H1 (cell line): Measurements from ENCODE around the gene FHIT. TPM values are rescaled to one million over a fixed set of nuclear protein-coding genes. Genes with fewer than 3 reads are reported as not detected.

Experiments used
- CTCF ChIA-PET: fragments of 300-600 bp; sonication (Branson Sonifier 250); formaldehyde crosslinking; loops from one replicate; lab custom pipeline; 2021; ENCODE audit not compliant: partially characterized antibody; lab: Charles Lee
- POLR2A ChIA-PET: fragments of 300-600 bp; sonication (Branson Sonifier 250); formaldehyde crosslinking; loops from one replicate; lab custom pipeline; 2021; ENCODE audit warnings: inconsistent platforms; ENCODE audit not compliant: partially characterized antibody; lab: Charles Lee
- DNase-seq, 2 experiments: peaks; one replicate each; pipeline versions ENCODE4 v3.0.0 to v3.0.0-alpha.2; 2010 to 2022; ENCODE audit warnings: low spot score in 2 of 2, low read depth in 1 of 2, mixed read lengths in 1 of 2
- FAIRE-seq: peaks from 2 replicates; lab custom pipeline; 2011; peaks lifted over from hg19 to GRCh38; lab: Jason Lieb, UNC
- H2AFZ ChIP-seq: 2 replicates; pipeline ENCODE4 v1.8.1; 2012; ENCODE audit warnings: low read length, inconsistent platforms
- H2AK5ac ChIP-seq: 2 replicates; pipeline ENCODE4 v1.6.1; 2013; ENCODE audit warnings: low read depth, low read length
- H2BK120ac ChIP-seq: replicated peaks from 2 replicates; pipeline ENCODE3; 2013; ENCODE audit warnings: low read depth, low read length, inconsistent platforms
- H2BK12ac ChIP-seq: 2 replicates; pipeline ENCODE4 v1.6.1; 2013; ENCODE audit warnings: low read depth, low read length
- H2BK15ac ChIP-seq: 2 replicates; pipeline ENCODE4 v1.6.1; 2013; ENCODE audit warnings: low read length
- H2BK20ac ChIP-seq: 2 replicates; pipeline ENCODE4 v1.6.1; 2013; ENCODE audit warnings: low read length
- H2BK5ac ChIP-seq: 2 replicates; pipeline ENCODE4 v1.6.1; 2013; ENCODE audit warnings: low read depth, low read length
- H3K14ac ChIP-seq: 2 replicates; pipeline ENCODE4 v1.6.1; 2013; ENCODE audit warnings: inconsistent platforms; ENCODE audit not compliant: insufficient read length
- H3K18ac ChIP-seq: 2 replicates; pipeline ENCODE4 v1.6.1; 2013; ENCODE audit warnings: low read length; ENCODE audit errors: extremely low read depth
- H3K23ac ChIP-seq: 2 replicates; pipeline ENCODE4 v1.6.1; 2013; ENCODE audit warnings: inconsistent platforms; ENCODE audit not compliant: insufficient read length
- H3K23me2 ChIP-seq: 2 replicates; pipeline ENCODE4 v1.6.1; 2013; ENCODE audit warnings: low read depth, low read length
- H3K27ac ChIP-seq: 2 replicates; pipeline ENCODE4 v1.6.1; 2011; ENCODE audit warnings: low read depth, low read length, inconsistent platforms
- H3K27me3 ChIP-seq, 4 experiments: replicated peaks in 1 of 4; 1 replicate in 1 of 4; 2 replicates in 3 of 4; pipeline versions ENCODE4 v1.6.1 to v1.8.1; 2011 to 2013; ENCODE audit warnings: low read length in 3 of 4, mild to moderate bottlenecking in 3 of 4, inconsistent platforms in 2 of 4, mixed read lengths in 2 of 4, moderate library complexity in 1 of 4; ENCODE audit not compliant: control insufficient read depth in 3 of 4, insufficient read depth in 3 of 4; ENCODE audit errors: extremely low read depth in 1 of 4
- H3K36me3 ChIP-seq, 4 experiments: 2 replicates each; pipeline versions ENCODE4 v1.6.1 to v1.8.1; 2011 to 2013; ENCODE audit warnings: mild to moderate bottlenecking in 4 of 4, low read length in 3 of 4, moderate library complexity in 2 of 4, control low read depth in 1 of 4, inconsistent platforms in 1 of 4; ENCODE audit not compliant: insufficient read depth in 4 of 4, control insufficient read depth in 2 of 4
- H3K4ac ChIP-seq: replicated peaks from 2 replicates; pipeline ENCODE3; 2013; ENCODE audit warnings: low read length, low read depth, mixed read lengths, inconsistent platforms; ENCODE audit not compliant: insufficient read length
- H3K4me1 ChIP-seq, 4 experiments: replicated peaks in 1 of 4; 1 replicate in 1 of 4; 2 replicates in 3 of 4; pipeline versions ENCODE4 v1.6.1 to v1.8.1; 2011 to 2013; ENCODE audit warnings: low read length in 3 of 4, inconsistent platforms in 2 of 4, mixed read lengths in 1 of 4; ENCODE audit not compliant: insufficient read depth in 4 of 4, control insufficient read depth in 3 of 4
- H3K4me2 ChIP-seq, 2 experiments: 2 replicates each; pipeline versions ENCODE4 v1.6.1 to v1.8.1; 2011 to 2013; ENCODE audit warnings: low read depth in 2 of 2, low read length in 2 of 2, control low read depth in 1 of 2, inconsistent platforms in 1 of 2, mild to moderate bottlenecking in 1 of 2; ENCODE audit not compliant: insufficient read depth in 1 of 2
- H3K4me3 ChIP-seq, 4 experiments: fragments of 200-600, 300-600 bp in 1 of 4; sonication (generic), shearing (Covaris generic), sonication (Bioruptor Twin) in 1 of 4; 2 replicates each; pipeline versions ENCODE4 v1.5.1 to v1.8.1; 2011 to 2016; ENCODE audit warnings: low read length in 4 of 4, low read depth in 3 of 4, control low read depth in 2 of 4, inconsistent platforms in 2 of 4, mild to moderate bottlenecking in 2 of 4, mixed read lengths in 1 of 4, moderate library complexity in 1 of 4; ENCODE audit not compliant: insufficient read depth in 2 of 4; ENCODE audit errors: extremely low read depth in 1 of 4
- H3K56ac ChIP-seq: replicated peaks from 2 replicates; pipeline ENCODE3; 2013; ENCODE audit warnings: low read depth, mild to moderate bottlenecking, mixed read lengths, low read length, inconsistent platforms; ENCODE audit not compliant: insufficient read length
- H3K79me1 ChIP-seq: 2 replicates; pipeline ENCODE4 v1.6.1; 2013; ENCODE audit warnings: low read depth, low read length, control low read depth
- H3K79me2 ChIP-seq, 2 experiments: 2 replicates each; pipeline versions ENCODE4 v1.6.1 to v1.8.1; 2012 to 2013; ENCODE audit warnings: low read length in 2 of 2, mild to moderate bottlenecking in 2 of 2, inconsistent platforms in 1 of 2; ENCODE audit not compliant: insufficient read depth in 2 of 2, control insufficient read depth in 1 of 2
- H3K9ac ChIP-seq, 4 experiments: replicated peaks in 1 of 4; 1 replicate in 1 of 4; 2 replicates in 3 of 4; pipeline versions ENCODE4 v1.6.1 to v1.8.1; 2011 to 2013; ENCODE audit warnings: low read depth in 3 of 4, low read length in 3 of 4, control low read depth in 2 of 4, mild to moderate bottlenecking in 2 of 4, moderate library complexity in 2 of 4, inconsistent platforms in 1 of 4; ENCODE audit errors: extremely low read depth in 1 of 4
- H3K9me3 ChIP-seq, 2 experiments: 2 replicates each; pipeline versions ENCODE4 v1.6.1 to v1.8.1; 2012 to 2013; ENCODE audit warnings: mild to moderate bottlenecking in 2 of 2, moderate library complexity in 2 of 2, control low read depth in 1 of 2, inconsistent platforms in 1 of 2, low read depth in 1 of 2, low read length in 1 of 2, mixed read lengths in 1 of 2; ENCODE audit not compliant: insufficient read depth in 2 of 2
- H4K20me1 ChIP-seq, 2 experiments: replicated peaks in 1 of 2; 2 replicates each; pipeline versions ENCODE3 to v1.8.1; 2011 to 2013; ENCODE audit warnings: inconsistent platforms in 2 of 2, low read length in 2 of 2, mild to moderate bottlenecking in 1 of 2; ENCODE audit not compliant: insufficient read depth in 2 of 2, control insufficient read depth in 1 of 2
- H4K5ac ChIP-seq: 2 replicates; pipeline ENCODE4 v1.6.1; 2013; ENCODE audit warnings: low read length, low read depth, mixed read lengths, inconsistent platforms; ENCODE audit not compliant: insufficient read length
- H4K8ac ChIP-seq: 2 replicates; pipeline ENCODE4 v1.8.0; 2013; ENCODE audit warnings: mild to moderate bottlenecking, moderate library complexity, low read length, inconsistent platforms; ENCODE audit not compliant: insufficient read depth; ENCODE audit errors: extremely low read depth
- H4K91ac ChIP-seq: replicated peaks from 2 replicates; pipeline ENCODE3; 2013; ENCODE audit warnings: low read length, mixed read lengths, inconsistent platforms; ENCODE audit not compliant: insufficient read length
- BRCA1 ChIP-seq: IDR thresholded peaks from 2 replicates; pipeline ENCODE4 v1.6.1; 2012; ENCODE audit warnings: low read depth, low read length, improper control_type of control experiment
- CTBP2 ChIP-seq: IDR thresholded peaks from 2 replicates; pipeline ENCODE4 v1.7.0; 2011; ENCODE audit warnings: borderline replicate concordance, mild to moderate bottlenecking, moderate library complexity, mixed read lengths, low read length; ENCODE audit not compliant: insufficient read depth, insufficient read length
- EP300 ChIP-seq, 2 experiments: IDR thresholded peaks; 1 replicate in 1 of 2; 2 replicates in 1 of 2; pipeline ENCODE4 v1.6.1; 2011 to 2012; ENCODE audit warnings: low read depth in 2 of 2, low read length in 2 of 2, mild to moderate bottlenecking in 2 of 2, borderline replicate concordance in 1 of 2, inconsistent platforms in 1 of 2, moderate library complexity in 1 of 2
- KDM1A ChIP-seq: fragments of 200-600, 300-600 bp; sonication (generic); IDR thresholded peaks from 2 replicates; pipeline ENCODE4 v1.7.1; 2016; ENCODE audit warnings: mild to moderate bottlenecking, low read length, borderline replicate concordance
- SAP30 ChIP-seq: fragments of 300-600 bp; sonication (generic); IDR thresholded peaks from 2 replicates; pipeline ENCODE4 v1.7.1; 2012; ENCODE audit warnings: low read length, moderate library complexity, mild to moderate bottlenecking, inconsistent platforms; ENCODE audit not compliant: insufficient read depth, insufficient replicate concordance
- SIX5 ChIP-seq: IDR thresholded peaks from 2 replicates; pipeline ENCODE4 v1.6.1; 2011; ENCODE audit warnings: mild to moderate bottlenecking, low read depth, low read length
- WGBS, 2 experiments: shearing (Covaris generic) in 1 of 2; methylation state at CpG; one replicate each; pipeline versions ENCODE4 v1.1.6 to v1.1.7; 2013 to 2015; ENCODE audit warnings: low lambda C conversion rate in 2 of 2, mixed read lengths in 2 of 2, inconsistent platforms in 1 of 2, low coverage in 1 of 2, missing lambda C conversion rate in 1 of 2; ENCODE audit not compliant: insufficient replicate concordance in 2 of 2, insufficient coverage in 1 of 2, insufficient read length in 1 of 2; ENCODE audit errors: extremely low coverage in 1 of 2, missing lambda C conversion rate in 1 of 2; 5-methylcytosine and 5-hydroxymethylcytosine counted together
- polyA plus RNA-seq, 7 experiments: library from polyadenylated mRNA; depleted of rRNA in 3 of 7; stranded (reverse) in 5 of 7; unstranded in 2 of 7; fragments of >200 nt in 5 of 7; fragments of 200-250 nt in 2 of 7; gene quantifications; 1 replicate in 5 of 7; 2 replicates in 1 of 7; 4 replicates in 1 of 7; pipeline versions ENCODE4 v1.2.1 to v1.2.3, GENCODE V29; 2011 to 2013; ENCODE audit warnings: missing spikeins in 2 of 7, mixed read lengths in 2 of 7
- total RNA-seq: library from RNA; stranded (reverse); fragmentation: NEBNext Ultra II Directional; extraction: Animal tissue kit (Norgen Biotek cat#: 25700); gene quantifications from 2 replicates; pipeline ENCODE4 v1.2.1, GENCODE V29; 2021
- TF ChIP-seq, protein P1 (sequence below), 3 experiments: IDR thresholded peaks; 1 replicate in 2 of 3; 2 replicates in 1 of 3; pipeline versions ENCODE4 v1.5.1 to v1.6.1; 2011; ENCODE audit warnings: low read length in 3 of 3, mild to moderate bottlenecking in 3 of 3, inconsistent platforms in 2 of 3, low read depth in 1 of 3, moderate library complexity in 1 of 3; ENCODE audit not compliant: insufficient read depth in 1 of 3; ENCODE audit errors: control extremely low read depth in 1 of 3
- TF ChIP-seq, protein P2 (sequence below): IDR thresholded peaks from 2 replicates; pipeline ENCODE4 v1.6.1; 2011; ENCODE audit warnings: low read depth, mild to moderate bottlenecking, low read length; ENCODE audit not compliant: insufficient read depth
- TF ChIP-seq, protein P3 (sequence below): IDR thresholded peaks from 2 replicates; pipeline ENCODE4 v1.6.1; 2012; ENCODE audit warnings: inconsistent platforms

The FHIT gene
- total and polyA plus RNA-seq, 2 of the 8 experiments (the other 6 are each of a cell fraction or from before 2014, with no cell fraction given): 1.2 to 3.2 TPM

DNA sequence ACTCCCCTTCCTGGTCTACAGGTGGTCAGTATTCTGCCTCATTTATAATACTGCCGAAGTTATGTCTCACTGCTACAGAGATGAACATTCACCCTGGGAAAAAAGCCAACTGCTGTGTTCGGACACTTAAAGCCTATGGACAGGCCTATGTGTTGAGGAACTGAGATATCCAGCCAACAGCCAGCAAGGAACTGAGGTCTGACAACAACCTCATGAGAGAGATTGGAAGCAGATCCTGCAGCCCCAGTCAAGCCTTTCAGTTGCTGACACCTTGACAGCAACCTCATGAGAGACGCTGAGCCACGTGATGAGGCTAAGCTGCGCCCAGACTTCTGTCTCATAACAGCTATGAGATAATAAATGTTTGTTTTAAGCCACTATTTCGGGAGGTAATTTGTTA is 18.2 kb upstream of the FHIT start:
- H3K9me3 ChIP-seq: no peaks in the 10 kb centered on the region
- no peak overlapping the region for H2BK5ac ChIP-seq
- H2BK120ac ChIP-seq: no peak overlapping the region
- POLR2A ChIA-PET: no interaction called here
- no peak overlapping the region for H3K4ac ChIP-seq
- H2AK5ac ChIP-seq: no peak overlapping the region
- H3K9ac ChIP-seq: no peak overlapping the region
- no peaks in the 10 kb centered on the region for H3K4me1 ChIP-seq
- CTCF ChIA-PET: interaction anchor here (0.7 kb wide), 1 partner anchor 27 kb away, joined by 3 read pairs; no protein-coding TSS in a partner anchor
- H3K79me1 ChIP-seq: no peaks in the 10 kb centered on the region
- H2AFZ ChIP-seq: 0 out of 2 replicates have a peak overlapping the region, but pooled peaks have one; percentile 13
- no peak overlapping the region for H3K14ac ChIP-seq
- H3K23me2 ChIP-seq: no peaks in the 10 kb centered on the region
- H2BK12ac ChIP-seq: no peak overlapping the region
- H3K27ac ChIP-seq: no peak overlapping the region
- H3K56ac ChIP-seq: no peak overlapping the region
- H4K5ac ChIP-seq: no peak overlapping the region
- no peak overlapping the region for H3K4me3 ChIP-seq
- no peak overlapping the region for H4K8ac ChIP-seq
- H4K20me1 ChIP-seq: no peaks in the 10 kb centered on the region
- DNase-seq (no peak), FAIRE-seq (no peak)
- H3K79me2 ChIP-seq: no peaks in the 10 kb centered on the region
- H4K91ac ChIP-seq: no peak overlapping the region
- no peak overlapping the region for H3K18ac ChIP-seq
- no peaks in the 10 kb centered on the region for H3K27me3 ChIP-seq
- no peak overlapping the region for H2BK15ac ChIP-seq
- no peak overlapping the region for H3K23ac ChIP-seq
- H3K4me2 ChIP-seq: no peak overlapping the region
- H2BK20ac ChIP-seq: no peak overlapping the region
- WGBS, 2 experiments: 74% methylated on average over 6 of the region's 6 CpGs; no CpG with 5 or more reads in 1 of the 2 experiments
- H3K36me3 ChIP-seq: no peaks in the 10 kb centered on the region
- TF ChIP-seq BRCA1: no peak
- TF ChIP-seq KDM1A: no peak
- TF ChIP-seq, protein P1, sequence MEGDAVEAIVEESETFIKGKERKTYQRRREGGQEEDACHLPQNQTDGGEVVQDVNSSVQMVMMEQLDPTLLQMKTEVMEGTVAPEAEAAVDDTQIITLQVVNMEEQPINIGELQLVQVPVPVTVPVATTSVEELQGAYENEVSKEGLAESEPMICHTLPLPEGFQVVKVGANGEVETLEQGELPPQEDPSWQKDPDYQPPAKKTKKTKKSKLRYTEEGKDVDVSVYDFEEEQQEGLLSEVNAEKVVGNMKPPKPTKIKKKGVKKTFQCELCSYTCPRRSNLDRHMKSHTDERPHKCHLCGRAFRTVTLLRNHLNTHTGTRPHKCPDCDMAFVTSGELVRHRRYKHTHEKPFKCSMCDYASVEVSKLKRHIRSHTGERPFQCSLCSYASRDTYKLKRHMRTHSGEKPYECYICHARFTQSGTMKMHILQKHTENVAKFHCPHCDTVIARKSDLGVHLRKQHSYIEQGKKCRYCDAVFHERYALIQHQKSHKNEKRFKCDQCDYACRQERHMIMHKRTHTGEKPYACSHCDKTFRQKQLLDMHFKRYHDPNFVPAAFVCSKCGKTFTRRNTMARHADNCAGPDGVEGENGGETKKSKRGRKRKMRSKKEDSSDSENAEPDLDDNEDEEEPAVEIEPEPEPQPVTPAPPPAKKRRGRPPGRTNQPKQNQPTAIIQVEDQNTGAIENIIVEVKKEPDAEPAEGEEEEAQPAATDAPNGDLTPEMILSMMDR (IDR thresholded peaks at IDR 0.05; ENCODE audit: control extremely low read depth in 1 of 3, insufficient read depth in 1 of 3, low read depth in 1 of 3, low read length in 3 of 3): no peak
- TF ChIP-seq, protein P2, sequence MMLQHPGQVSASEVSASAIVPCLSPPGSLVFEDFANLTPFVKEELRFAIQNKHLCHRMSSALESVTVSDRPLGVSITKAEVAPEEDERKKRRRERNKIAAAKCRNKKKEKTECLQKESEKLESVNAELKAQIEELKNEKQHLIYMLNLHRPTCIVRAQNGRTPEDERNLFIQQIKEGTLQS: no peak
- no peak for TF ChIP-seq SAP30
- no peak for TF ChIP-seq EP300 (IDR thresholded peaks at IDR 0.05; ENCODE audit: borderline replicate concordance in 1 of 2, low read depth in 2 of 2, low read length in 2 of 2)
- no peak for TF ChIP-seq SIX5
- TF ChIP-seq, protein P3, sequence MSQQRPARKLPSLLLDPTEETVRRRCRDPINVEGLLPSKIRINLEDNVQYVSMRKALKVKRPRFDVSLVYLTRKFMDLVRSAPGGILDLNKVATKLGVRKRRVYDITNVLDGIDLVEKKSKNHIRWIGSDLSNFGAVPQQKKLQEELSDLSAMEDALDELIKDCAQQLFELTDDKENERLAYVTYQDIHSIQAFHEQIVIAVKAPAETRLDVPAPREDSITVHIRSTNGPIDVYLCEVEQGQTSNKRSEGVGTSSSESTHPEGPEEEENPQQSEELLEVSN: no peak
- no peak for TF ChIP-seq CTBP2
